AG09309 (cell line): ENCODE results near the gene NDEL1.

Experiments used
- DNase-seq: peaks from one replicate; pipeline ENCODE4 v3.0.0-alpha.2; 2010; ENCODE audit warnings: low read depth
- H3K4me3 ChIP-seq: 2 replicates; pipeline ENCODE4 v1.5.1; 2011; ENCODE audit warnings: mild to moderate bottlenecking, low read depth, low read length, moderate library complexity; ENCODE audit not compliant: control insufficient read depth
- CTCF ChIP-seq: IDR thresholded peaks from 2 replicates; pipeline ENCODE4 v1.5.1; 2011; ENCODE audit warnings: mild to moderate bottlenecking, low read depth, low read length, inconsistent platforms; ENCODE audit not compliant: insufficient read depth, control insufficient read depth; ENCODE audit errors: missing control alignments

Gene NDEL1

GRCh38 chr17:8417806-8418205, 17.9 kb upstream of the NDEL1 start:
- DNase-seq: no peak
- no peak overlapping the region for H3K4me3 ChIP-seq
- TF ChIP-seq CTCF: no peak

GRCh38 chr17:8418471-8418870, 17.2 kb upstream of the NDEL1 start:
- no peak overlapping the region for H3K4me3 ChIP-seq
- TF ChIP-seq CTCF: no peak
- no peak for DNase-seq

- no peak for DNase-seq
- TF ChIP-seq CTCF: no peak
These were observed 16.4 kb upstream of the NDEL1 start for GRCh38 chr17:8419305-8419704.

GRCh38 chr17:8420041-8420934, 15.4 kb upstream of the NDEL1 start:
- no peak for TF ChIP-seq CTCF
- no peak overlapping the region for H3K4me3 ChIP-seq
- DNase-seq: peak; percentile 17

More at GRCh38 chr17:8419305-8419704, 16.4 kb upstream of the NDEL1 start:
- H3K4me3 ChIP-seq: no peak overlapping the region

- TF ChIP-seq CTCF: no peak
- no peak overlapping the region for H3K4me3 ChIP-seq
- no peak for DNase-seq
These were observed 14.1 kb upstream of the NDEL1 start for GRCh38 chr17:8421571-8421970.

GRCh38 chr17:8426094-8426720, 9.5 kb upstream of the NDEL1 start:
- no peak for DNase-seq
- no peak for TF ChIP-seq CTCF
- no peak overlapping the region for H3K4me3 ChIP-seq

GRCh38 chr17:8426802-8427201, 8.9 kb upstream of the NDEL1 start:
- no peak for DNase-seq
- TF ChIP-seq CTCF: no peak
- no peak overlapping the region for H3K4me3 ChIP-seq
